ENCODE results near the gene WDR82.
A peak's percentile ranks its signal among the peaks of the same experiment; 100 is the strongest.
"Not testable (repeated sequence)": the region's sequence is repeated elsewhere in the genome, so short reads cannot be mapped to it uniquely, and the experiment has no call there.

Gene WDR82

GRCh38 chr3:52290596-52291507 lies 12.4 kb upstream of the WDR82 start:
- no peak for DNase-seq (ENCODE audit: low read depth, low spot score)
- no peak overlapping the region for H3K4me3 ChIP-seq (ENCODE audit: low read length)

GRCh38 chr3:52289747-52290595 lies 11.5 kb upstream of the WDR82 start:
- DNase-seq (ENCODE audit: low read depth, low spot score): no peak
- no peak overlapping the region for H3K4me3 ChIP-seq (ENCODE audit: low read length)

GRCh38 chr3:52289338-52289746 lies 10.9 kb upstream of the WDR82 start:
- DNase-seq (ENCODE audit: low read depth, low spot score): no peak
- no peak overlapping the region for H3K4me3 ChIP-seq (ENCODE audit: low read length)

DNA sequence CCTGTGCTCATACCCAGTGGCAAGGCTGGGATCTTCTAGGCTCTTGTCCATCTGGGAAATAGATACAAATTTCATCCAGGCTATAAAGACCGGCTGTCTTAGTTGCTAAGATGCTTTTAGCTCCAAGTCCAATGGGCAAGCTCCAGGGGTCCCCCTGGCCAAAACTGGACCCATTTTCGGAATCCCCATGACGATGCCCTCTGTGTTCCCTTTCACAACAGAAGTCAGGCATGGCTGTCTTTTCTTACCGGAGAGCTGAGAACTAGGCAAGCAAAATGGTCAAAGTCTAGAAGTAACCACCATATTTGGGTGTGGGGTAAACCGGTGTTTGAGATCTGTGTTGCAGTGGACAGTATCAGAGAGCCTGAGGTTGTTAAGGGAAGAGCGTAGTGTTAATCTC lies 10.2 kb upstream of the WDR82 start:
- DNase-seq (ENCODE audit: low read depth, low spot score): no peak
- H3K4me3 ChIP-seq (ENCODE audit: low read length): peak overlapping the region; percentile 89

DNA sequence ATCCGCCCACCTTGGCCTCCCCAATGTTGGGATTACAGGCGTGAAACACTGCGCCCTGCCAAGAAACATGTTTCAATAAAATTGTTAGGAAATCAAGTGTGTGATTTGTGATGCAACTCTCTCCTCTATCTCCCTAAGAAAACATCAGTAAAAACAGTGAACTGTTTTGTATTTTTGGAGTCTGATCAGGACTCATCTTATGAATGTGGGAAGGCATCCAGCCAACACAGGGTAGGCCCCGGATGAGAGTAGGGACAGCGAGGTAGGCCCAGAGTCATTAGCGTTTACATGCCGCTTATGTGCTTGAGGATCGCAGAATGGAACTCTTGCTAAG lies 8.3 kb upstream of the WDR82 start:
- H3K4me3 ChIP-seq (ENCODE audit: low read length): peak overlapping the region; percentile 89
- DNase-seq (ENCODE audit: low read depth, low spot score): no peak

DNA sequence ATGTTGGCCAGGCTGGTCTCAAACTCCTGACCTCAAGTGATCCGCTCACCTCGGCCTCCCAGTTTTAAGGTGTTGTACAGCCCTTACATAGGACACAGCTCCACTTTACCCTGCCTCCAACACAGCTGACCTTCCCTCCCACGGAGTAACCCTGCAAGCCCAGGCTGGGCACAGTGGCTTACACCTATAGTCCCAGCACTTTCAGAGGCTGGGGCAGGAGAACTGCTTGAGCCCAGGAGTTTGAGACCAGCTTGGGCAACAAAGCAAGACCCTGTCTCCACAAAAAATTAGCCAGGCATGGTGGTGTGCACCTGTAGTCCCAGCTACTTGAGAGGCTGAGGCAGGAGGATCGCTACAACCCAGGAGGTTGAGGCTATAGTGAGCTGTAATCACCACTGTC lies 5.6 kb upstream of the WDR82 start:
- H3K4me3 ChIP-seq (ENCODE audit: low read length); DNase-seq (ENCODE audit: low read depth, low spot score): not testable (repeated sequence)

DNA sequence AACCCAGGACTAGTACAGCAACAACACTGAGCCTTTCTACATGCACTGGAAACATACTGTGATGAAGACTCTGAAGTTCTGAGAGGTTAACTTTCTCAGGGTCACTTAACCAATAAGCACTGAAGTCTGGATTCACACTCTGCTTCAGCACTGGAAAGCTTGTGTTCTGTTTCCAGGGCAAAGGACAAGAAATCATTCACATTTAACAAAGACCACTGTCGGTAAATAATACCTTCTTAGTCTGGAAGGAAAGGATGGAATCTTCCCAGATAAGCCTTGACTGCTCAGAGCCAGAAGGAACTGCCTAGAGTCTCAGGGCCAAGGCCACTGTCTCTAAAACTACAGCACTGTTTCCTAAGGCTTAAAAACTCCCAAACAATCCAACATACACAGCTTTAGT lies 4.9 kb upstream of the WDR82 start:
- no peak for DNase-seq (ENCODE audit: low read depth, low spot score)
- H3K4me3 ChIP-seq (ENCODE audit: low read length): no peak overlapping the region

GRCh38 chr3:52281981-52282801 lies 3.7 kb upstream of the WDR82 start:
- peak; percentile 82 for DNase-seq (ENCODE audit: low read depth, low spot score)

GRCh38 chr3:52280050-52280461 lies 1.6 kb upstream of the WDR82 start:
- H3K4me3 ChIP-seq (ENCODE audit: low read length): no peak overlapping the region
- DNase-seq (ENCODE audit: low read depth, low spot score): no peak

More at GRCh38 chr3:52281981-52282801, 3.7 kb upstream of the WDR82 start:
- H3K4me3 ChIP-seq (ENCODE audit: low read length): peak overlapping the region; percentile 15

DNA sequence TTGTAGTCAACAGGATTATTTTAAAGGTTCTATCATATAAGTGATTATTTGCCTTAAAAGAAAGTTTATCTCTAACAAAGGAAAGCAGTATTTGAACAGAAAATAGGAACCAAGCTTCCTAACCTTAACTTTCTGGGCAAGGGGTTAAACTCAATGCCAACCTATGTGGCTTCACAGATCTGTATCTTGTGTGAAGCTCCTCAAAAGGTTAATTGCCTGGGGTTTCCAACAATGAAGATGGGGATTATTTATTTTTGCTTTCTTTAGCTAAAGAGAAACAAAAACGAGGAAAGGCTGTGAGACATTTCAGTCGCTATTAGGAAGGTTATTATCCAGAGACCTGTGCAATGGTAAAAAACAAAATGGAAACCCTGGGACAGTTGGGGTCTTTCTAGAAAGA lies 1.1 kb upstream of the WDR82 start:
- no peak overlapping the region for H3K4me3 ChIP-seq (ENCODE audit: low read length)
- DNase-seq (ENCODE audit: low read depth, low spot score): no peak

DNA sequence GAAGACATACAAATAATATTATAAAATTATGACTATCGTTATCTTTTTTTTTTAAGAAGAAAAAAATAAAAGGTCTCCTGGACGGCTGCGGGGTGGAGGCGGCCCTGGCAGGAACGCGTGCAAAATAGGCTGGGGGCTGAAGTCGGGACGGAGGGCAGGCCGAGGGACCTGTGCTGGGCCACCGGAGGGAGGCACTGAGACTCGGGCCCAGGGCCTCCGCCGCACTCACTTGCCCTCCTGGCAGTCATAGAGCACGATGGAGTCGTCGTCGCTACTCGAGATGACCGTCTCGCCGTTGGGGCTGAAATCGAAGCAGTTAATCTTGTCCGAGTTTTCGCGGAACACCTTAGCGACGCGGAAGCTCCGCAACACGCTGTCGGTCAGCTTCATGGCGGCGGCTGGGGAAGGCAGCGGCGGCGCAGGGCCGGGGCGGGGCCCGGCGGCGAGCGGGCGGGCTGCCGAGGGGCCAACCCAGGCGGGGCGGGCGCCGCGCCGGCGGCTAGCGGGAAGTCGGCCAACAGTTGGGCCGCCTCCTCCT lies 408 bp downstream of the WDR82 start:
- peak overlapping the region; percentile 94 for H3K4me3 ChIP-seq (ENCODE audit: low read length)
- no peak for DNase-seq (ENCODE audit: low read depth, low spot score)

DNA sequence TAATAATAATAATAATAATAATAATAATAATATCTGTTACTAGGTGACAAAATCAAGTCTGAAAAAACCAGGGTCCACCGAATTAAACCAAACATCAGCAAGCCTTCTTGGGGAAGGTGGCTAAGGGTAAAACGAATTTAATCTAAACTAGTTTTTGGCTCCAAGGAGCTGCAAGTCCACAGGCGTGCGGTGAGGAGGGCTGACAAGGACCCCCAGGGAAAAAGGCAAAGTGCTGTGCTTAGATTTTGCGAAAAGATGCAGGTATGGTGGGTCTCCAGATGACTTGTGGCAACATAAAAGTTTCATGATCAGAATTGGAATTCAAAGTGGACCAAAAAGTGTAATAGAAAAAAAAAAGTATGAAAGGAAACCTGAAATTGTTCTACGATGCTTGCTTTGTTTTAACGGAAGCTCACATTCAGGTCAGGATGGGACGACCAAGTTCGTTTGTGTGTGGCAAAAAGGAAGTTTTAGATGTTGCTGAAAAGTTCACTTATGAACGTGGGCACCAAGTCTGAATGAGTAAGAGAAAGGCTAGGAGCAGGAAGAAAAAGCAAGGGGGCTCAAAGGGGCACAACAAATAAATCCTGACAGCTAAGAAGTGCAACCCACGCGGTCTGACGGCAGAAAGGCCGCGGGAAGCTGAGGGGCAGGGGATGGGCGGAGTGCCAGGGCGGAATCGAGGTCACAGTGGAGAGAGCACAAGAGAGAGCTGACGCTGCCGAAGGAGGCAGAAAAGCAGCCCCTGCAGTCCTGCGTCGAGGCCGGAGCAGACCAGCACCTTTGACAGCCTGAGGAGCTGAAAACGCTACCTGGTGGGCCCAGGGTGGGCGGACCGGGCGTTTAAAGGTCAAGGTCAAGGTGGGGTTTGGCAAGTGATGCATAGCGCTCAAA lies 1.1 kb downstream of the WDR82 start:
- no peak for DNase-seq (ENCODE audit: low read depth, low spot score)
- peak overlapping the region; percentile 94 for H3K4me3 ChIP-seq (ENCODE audit: low read length)

GRCh38 chr3:52274781-52275180 lies 3.7 kb downstream of the WDR82 start:
- not testable (repeated sequence) for DNase-seq (ENCODE audit: low read depth, low spot score); H3K4me3 ChIP-seq (ENCODE audit: low read length)

DNA sequence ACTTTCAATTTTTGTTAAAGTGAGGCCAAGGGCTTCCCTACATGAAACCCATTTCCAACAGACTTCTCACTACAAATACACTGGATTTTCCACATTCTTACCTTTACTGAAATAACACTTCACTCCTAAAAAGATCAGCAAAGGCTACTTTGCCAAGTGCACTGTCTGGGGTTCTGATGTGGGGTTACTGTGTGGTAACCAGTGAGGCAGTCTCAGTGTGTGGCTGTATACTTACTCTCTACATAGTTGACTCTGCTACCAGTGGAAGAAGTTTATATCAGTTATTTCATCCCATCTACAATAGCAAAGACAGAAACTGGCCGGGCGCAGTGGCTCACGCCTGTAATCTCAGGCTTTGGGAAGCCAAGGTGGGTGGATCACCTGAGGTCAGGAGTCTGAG lies 5.6 kb downstream of the WDR82 start:
- H3K4me3 ChIP-seq (ENCODE audit: low read length): no peak overlapping the region
- no peak for DNase-seq (ENCODE audit: low read depth, low spot score)

DNA sequence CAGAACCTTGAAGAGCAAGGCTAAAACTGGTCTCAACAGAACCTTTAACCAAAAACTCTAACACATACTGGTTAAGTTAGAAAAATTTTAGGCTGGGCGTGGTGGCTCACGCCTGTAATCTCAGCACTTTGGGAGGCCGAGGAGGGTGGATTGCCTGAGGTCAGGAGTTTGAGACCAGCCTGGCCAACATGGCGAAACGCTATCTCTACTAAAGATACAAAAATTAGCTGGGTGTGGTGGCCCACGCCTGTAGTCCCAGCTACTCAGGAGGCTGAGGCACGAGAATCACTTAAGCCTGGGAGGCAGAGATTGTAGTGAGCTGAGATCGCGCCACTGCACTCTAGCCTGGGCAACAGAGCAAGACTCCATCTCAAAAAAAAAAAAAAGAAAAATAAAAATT lies 6.3 kb downstream of the WDR82 start:
- DNase-seq (ENCODE audit: low read depth, low spot score); H3K4me3 ChIP-seq (ENCODE audit: low read length): not testable (repeated sequence)

DNA sequence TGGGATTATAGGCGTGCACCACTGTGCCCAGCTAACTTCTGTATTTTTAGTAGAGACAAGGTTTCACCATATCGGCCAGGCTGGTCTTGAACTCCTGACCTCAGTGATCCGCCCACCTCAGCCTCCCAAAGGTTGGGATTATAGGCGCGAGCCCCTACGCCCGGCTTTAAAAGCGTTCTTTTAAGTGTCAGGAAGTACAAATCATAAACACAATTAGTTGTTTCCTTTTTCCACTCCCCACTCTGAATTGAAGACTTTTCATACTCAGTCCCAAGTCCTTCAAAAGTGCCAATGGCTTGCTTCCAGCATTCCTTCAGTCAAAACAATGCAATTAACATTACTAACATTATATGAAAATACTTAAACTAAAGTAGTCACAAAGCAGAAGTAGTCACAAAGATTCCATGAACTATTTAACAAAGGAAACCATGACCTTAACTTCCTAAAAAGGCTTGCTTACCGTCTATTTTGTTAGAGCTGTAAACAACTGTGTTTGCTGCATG lies 8.1 kb downstream of the WDR82 start:
- no peak for DNase-seq (ENCODE audit: low read depth, low spot score)
- no peak overlapping the region for H3K4me3 ChIP-seq (ENCODE audit: low read length)

GRCh38 chr3:52269776-52270175 lies 8.7 kb downstream of the WDR82 start:
- no peak overlapping the region for H3K4me3 ChIP-seq (ENCODE audit: low read length)
- no peak for DNase-seq (ENCODE audit: low read depth, low spot score)

- DNase-seq (ENCODE audit: low read depth, low spot score): no peak
- H3K4me3 ChIP-seq (ENCODE audit: low read length): no peak overlapping the region
Measured at GRCh38 chr3:52268036-52268435, 10.4 kb downstream of the WDR82 start.

Data from Jurkat, Clone E6-1 (cell line).